ENCODE results near the gene ARFGAP3. TPM values are rescaled to one million over a fixed set of nuclear protein-coding genes. Genes with fewer than 3 reads are reported as not detected.

The ARFGAP3 gene
- total and polyA plus RNA-seq, 2 experiments from 2014 or later = 53.7 to 89.5 TPM

DNA sequence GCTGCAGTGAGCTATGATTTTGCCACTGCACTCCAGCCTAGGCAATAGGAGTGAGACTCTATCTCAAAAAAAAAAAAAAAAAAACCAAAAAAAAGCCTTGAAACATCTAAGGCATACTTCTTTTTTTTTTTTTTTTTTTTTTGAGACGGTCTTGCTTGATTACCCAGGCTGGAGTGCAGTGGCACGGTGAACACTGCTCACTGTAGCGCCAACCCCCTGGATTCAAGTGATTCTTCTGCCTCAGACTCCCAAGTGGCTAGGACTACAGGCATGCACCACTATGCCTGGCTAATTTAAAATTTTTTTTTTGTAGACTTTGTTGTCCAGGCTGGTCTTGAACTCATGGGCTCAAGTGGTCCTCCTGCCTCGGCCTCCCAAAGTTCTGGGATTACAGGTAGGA is 19.5 kb downstream of the ARFGAP3 start:
- Histone ChIP-seq H3K27me3 (no peaks in the 10 kb centered on the region), H3K79me2 (peaks cover 19% of the 10 kb centered on the region), H3K9me3 (ENCODE audit: low read depth) (no peaks in the 10 kb centered on the region), H3K4me3 (no peak overlapping the region), H3K4me2 (no peak overlapping the region), H3K36me3 (replicated peaks; ENCODE audit: insufficient read depth, low read depth) (no peaks in the 10 kb centered on the region), H3K4me1 (ENCODE audit: insufficient read depth) (no peaks in the 10 kb centered on the region), H2AFZ (no peak overlapping the region), H4K20me1 (ENCODE audit: insufficient read depth, poor library complexity, severe bottlenecking) (peaks cover 19% of the 10 kb centered on the region), H3K27ac (no peak overlapping the region), H3K9me2 (replicated peaks; ENCODE audit: insufficient read depth) (no peaks in the 10 kb centered on the region)
- no peak for TF ChIP-seq EZH2phosphoT487 (IDR thresholded peaks at IDR 0.05; ENCODE audit: low read depth, severe bottlenecking, unreplicated experiment)
- TF ChIP-seq, protein P1, sequence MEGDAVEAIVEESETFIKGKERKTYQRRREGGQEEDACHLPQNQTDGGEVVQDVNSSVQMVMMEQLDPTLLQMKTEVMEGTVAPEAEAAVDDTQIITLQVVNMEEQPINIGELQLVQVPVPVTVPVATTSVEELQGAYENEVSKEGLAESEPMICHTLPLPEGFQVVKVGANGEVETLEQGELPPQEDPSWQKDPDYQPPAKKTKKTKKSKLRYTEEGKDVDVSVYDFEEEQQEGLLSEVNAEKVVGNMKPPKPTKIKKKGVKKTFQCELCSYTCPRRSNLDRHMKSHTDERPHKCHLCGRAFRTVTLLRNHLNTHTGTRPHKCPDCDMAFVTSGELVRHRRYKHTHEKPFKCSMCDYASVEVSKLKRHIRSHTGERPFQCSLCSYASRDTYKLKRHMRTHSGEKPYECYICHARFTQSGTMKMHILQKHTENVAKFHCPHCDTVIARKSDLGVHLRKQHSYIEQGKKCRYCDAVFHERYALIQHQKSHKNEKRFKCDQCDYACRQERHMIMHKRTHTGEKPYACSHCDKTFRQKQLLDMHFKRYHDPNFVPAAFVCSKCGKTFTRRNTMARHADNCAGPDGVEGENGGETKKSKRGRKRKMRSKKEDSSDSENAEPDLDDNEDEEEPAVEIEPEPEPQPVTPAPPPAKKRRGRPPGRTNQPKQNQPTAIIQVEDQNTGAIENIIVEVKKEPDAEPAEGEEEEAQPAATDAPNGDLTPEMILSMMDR (IDR thresholded peaks at IDR 0.05; ENCODE audit: poor library complexity) = no peak
- TF ChIP-seq EZH2 (IDR thresholded peaks at IDR 0.05; ENCODE audit: borderline replicate concordance) = no peak
- no peak for DNase-seq (ENCODE audit: low spot score)
- 99% methylated on average over 4 of the region's 4 CpGs for WGBS (ENCODE audit: low lambda C conversion rate, missing lambda C conversion rate)

DNA sequence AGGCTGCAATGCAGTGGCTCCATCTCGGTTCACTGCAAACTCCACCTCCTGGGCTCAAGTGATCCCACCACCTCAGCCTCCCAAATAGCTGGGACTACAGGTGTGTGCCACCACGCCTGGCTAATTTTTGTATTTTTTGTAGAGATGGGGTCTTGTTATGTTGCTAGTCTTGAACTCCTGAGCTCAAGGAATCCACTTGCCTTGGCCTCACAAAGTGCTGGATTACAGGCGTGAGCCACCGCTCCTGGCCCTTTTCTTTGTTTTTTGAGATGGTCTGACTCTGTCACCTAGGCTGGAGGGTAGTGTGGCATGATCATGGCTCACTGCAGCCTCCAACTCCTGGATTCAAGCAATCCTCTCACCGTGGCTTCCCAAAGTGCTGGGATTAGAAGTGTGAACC is 21.0 kb downstream of the ARFGAP3 start:
- H3K36me3 ChIP-seq (replicated peaks; ENCODE audit: insufficient read depth, low read depth) = no peaks in the 10 kb centered on the region
- TF ChIP-seq EZH2phosphoT487 (IDR thresholded peaks at IDR 0.05; ENCODE audit: low read depth, severe bottlenecking, unreplicated experiment) = no peak
- TF ChIP-seq EZH2 (IDR thresholded peaks at IDR 0.05; ENCODE audit: borderline replicate concordance) = no peak
- TF ChIP-seq, protein P1 (IDR thresholded peaks at IDR 0.05; ENCODE audit: poor library complexity) = no peak

DNA sequence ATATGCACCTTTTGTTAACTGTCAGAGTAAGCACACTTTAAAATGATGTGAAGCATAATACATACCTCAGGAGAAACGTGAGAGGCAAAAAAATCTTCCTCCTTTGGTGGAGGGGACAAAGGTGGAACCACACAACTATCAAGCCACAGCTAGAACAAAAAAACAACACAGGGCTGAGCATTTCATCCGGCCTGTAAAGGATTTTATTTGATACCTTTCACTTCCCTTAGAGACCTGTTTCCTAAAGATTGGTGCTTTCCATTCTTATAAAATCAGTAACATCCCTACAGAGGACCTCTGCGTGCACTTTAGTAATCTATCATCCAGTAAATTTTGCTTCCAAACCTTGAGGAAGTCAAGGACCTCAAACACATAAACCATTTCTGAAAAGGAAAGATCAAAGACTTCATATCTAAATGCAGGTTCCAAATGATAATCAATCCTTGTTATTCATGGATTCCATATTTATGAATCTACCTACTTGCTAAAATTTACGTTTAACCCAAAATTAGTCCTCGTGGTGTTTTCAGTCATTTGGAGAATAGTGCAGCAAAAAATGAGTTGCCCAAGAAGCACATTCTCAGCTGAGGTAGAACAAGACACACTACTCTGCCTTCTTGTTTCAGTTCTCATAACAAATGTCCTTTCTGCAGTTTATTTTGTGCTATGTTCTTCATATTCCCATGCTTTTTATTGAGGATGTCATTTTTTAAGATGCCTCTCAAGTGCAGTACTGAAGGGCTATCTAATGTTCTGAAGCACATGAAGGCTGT is 22.7 kb downstream of the ARFGAP3 start:
- H2AFZ ChIP-seq = no peak overlapping the region
- H3K79me2 ChIP-seq = peaks cover 8% of the 10 kb centered on the region
- no peaks in the 10 kb centered on the region for H3K36me3 ChIP-seq (replicated peaks; ENCODE audit: insufficient read depth, low read depth)
- no peaks in the 10 kb centered on the region for H3K9me3 ChIP-seq (ENCODE audit: low read depth)
- WGBS (ENCODE audit: low lambda C conversion rate, missing lambda C conversion rate) = 94% methylated on average over 5 of the region's 5 CpGs
- H3K4me3 ChIP-seq = no peak overlapping the region
- no peak overlapping the region for H3K27ac ChIP-seq
- H3K27me3 ChIP-seq = no peaks in the 10 kb centered on the region
- no peak for DNase-seq (ENCODE audit: low spot score)
- TF ChIP-seq, protein P1 (IDR thresholded peaks at IDR 0.05; ENCODE audit: poor library complexity) = no peak
- peaks cover 17% of the 10 kb centered on the region for H4K20me1 ChIP-seq (ENCODE audit: insufficient read depth, poor library complexity, severe bottlenecking)
- no peaks in the 10 kb centered on the region for H3K9me2 ChIP-seq (replicated peaks; ENCODE audit: insufficient read depth)
- no peak overlapping the region for H3K4me2 ChIP-seq
- no peaks in the 10 kb centered on the region for H3K4me1 ChIP-seq (ENCODE audit: insufficient read depth)

More for the DNA sequence above, 21.0 kb downstream of the ARFGAP3 start:
- 96% methylated on average over 5 of the region's 5 CpGs for WGBS (ENCODE audit: low lambda C conversion rate, missing lambda C conversion rate)
- Histone ChIP-seq H3K4me1 (ENCODE audit: insufficient read depth) (no peaks in the 10 kb centered on the region), H3K27me3 (no peaks in the 10 kb centered on the region), H3K27ac (no peak overlapping the region), H3K4me2 (no peak overlapping the region), H3K9me2 (replicated peaks; ENCODE audit: insufficient read depth) (no peaks in the 10 kb centered on the region), H3K4me3 (no peak overlapping the region), H2AFZ (no peak overlapping the region), H3K9me3 (ENCODE audit: low read depth) (no peaks in the 10 kb centered on the region), H4K20me1 (ENCODE audit: insufficient read depth, poor library complexity, severe bottlenecking) (peaks cover 17% of the 10 kb centered on the region), H3K79me2 (peaks cover 12% of the 10 kb centered on the region)
- DNase-seq (ENCODE audit: low spot score) = no peak
